HG03064 (cell line): Measurements from ENCODE around the gene BPHL.
"Not testable (repeated sequence)": the region's sequence is repeated elsewhere in the genome, so short reads cannot be mapped to it uniquely, and the experiment has no call there.

Experiments
- ATAC-seq: cut with Tn5 transposase; IDR thresholded peaks from one replicate; pipeline ENCODE4 v1.9.1; 2021; ENCODE audit warnings: low read depth; ENCODE audit not compliant: unreplicated experiment

Gene BPHL

DNA sequence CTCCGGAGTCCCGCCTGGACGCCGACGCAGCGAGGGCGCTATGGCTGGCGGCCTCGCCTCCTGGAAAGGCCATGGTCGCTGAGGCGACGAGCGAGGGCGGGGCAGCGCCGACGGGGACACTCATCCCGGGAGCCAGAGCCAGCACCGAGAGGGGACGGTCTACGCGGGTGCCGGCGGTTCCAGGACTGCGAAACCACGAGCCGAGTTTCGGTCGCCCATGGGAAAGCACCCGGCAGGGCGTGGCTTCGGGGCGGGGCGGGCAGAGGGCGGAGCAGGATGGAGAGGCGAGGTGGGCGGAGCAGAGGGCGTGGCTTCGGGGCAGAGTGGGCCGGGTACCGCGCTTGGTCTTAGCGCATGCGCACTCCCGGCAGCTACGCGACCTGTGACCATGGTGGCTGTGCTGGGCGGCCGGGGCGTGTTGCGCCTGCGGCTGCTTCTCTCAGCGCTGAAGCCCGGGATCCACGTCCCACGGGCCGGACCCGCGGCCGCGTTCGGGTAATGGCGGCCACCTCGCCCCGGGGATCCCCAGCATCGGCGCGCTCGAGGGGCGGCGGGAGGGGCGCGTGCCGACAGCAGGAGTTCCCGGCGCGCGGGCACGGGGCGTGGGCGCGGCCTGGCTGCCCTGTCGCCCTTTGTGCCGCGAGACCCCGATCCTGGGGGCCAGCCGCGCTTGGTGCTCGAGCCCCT is at the start of gene BPHL:
BPHL (plus strand) TSS at position 359 of the 687 bp plus-strand sequence; CDS start at position 389, 30 bp downstream.
- ATAC-seq = peak; percentile 91

DNA sequence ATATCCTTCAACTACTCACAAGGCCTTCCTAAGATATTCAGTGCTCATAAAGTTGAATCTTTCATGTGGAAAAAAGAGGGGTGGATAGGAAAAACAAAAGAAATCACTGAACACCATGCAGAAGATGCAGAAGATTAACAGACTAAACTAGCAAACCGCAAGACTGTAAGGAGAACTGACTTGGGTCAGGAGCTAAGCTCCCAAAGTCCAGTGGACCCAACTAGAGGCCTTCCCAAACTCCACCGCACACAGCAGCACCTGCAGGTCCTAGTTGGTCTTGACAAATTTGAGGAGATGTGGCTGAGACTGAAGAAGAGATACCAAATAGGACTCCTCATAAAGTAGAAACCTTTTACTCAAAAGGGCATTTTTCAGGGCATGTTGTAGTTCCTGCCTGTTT is 46.9 kb upstream of the BPHL start:
- ATAC-seq = no peak

DNA sequence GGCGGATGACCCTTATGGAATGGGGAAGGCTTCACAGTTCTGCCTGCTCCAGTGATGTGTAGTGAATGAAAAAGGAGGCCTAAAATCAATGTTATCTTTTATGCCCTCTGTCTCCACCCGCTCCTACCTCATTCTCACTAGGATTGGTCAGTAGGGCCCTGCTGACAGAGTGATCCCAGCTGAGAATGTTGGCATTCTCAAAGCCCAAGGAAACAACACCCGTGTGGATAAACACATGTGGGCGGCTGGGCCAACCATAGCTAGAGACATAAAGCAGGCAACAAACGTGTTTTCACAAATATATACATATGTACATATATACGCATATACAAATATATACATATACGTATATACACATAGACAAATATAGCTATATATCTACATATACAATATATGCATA is 45.7 kb upstream of the BPHL start:
- no peak for ATAC-seq

DNA sequence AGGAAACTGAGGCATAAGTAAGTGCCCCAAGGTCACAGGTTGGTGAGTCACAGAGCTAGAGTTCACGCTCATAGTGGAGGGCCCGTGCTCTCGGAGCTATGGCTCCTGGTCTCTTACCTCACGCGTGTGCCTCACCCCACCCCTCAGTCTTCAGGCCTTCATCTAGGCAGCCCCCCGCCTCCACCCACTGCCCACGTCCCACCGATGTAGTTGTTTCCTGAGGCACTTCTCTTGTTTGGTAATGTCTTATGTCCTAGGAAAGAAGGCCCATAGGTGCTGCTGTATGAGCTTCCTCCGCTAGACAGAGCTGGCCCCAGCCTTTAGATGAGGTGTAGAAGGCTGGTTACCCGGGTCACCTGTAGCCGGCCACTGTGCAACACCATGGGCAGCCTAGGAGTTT is 45.1 kb upstream of the BPHL start:
- no peak for ATAC-seq

DNA sequence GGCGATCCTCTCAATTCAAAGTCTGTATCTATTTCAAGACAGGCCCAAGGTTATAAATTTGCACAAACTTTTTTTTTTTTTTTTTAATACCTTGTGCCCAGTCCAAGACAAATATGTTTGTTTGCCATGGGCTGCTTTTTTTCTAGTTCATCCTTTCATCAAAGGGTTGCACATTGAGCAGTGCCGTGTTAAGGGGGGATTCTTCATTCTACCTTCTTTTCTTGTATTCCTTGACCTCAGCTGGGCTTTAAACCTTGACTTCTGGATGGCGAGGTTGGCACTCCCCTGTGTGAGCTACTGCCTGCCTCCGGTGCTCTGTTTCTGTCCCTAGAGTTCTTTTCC is 42.8 kb upstream of the BPHL start:
- no peak for ATAC-seq

DNA sequence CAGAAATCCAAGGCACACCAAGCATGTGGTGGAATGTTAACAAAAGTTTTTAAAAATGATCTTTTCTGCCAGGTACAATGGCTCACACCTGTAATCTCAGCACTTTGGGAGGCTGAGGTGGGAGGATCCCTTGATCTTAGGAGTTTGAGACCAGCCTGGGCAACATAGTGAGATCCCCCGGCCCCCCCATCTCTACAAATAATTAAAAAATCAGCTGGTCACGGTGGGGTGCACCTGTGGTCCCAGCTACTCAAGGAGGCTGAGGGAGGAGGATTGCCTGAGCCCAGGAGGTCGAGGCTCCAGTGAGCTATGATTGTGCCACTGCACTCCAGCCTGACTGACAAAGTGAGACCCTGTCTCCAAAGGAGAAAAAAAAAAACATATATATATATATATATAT is 42.2 kb upstream of the BPHL start:
- no peak for ATAC-seq

DNA sequence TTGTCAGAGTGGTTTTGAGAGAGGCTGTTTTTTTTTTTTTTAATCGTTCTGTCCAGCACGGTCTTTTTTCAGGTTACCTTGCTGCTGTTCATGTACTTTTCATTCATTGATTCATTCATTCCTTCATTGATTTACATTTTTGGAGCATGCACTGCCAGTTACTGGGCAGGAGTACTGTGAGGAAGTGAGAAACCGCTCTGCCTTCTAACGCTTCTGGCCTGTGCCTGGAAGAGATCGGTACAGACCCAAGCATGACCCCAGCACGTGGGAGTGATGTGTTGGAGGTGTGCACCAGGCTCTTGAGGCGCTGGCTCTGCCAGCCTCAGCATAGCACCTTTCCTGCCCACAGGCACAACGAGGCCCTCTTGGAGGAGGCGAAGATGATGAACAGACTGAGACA is 41.1 kb upstream of the BPHL start:
- no peak for ATAC-seq

DNA sequence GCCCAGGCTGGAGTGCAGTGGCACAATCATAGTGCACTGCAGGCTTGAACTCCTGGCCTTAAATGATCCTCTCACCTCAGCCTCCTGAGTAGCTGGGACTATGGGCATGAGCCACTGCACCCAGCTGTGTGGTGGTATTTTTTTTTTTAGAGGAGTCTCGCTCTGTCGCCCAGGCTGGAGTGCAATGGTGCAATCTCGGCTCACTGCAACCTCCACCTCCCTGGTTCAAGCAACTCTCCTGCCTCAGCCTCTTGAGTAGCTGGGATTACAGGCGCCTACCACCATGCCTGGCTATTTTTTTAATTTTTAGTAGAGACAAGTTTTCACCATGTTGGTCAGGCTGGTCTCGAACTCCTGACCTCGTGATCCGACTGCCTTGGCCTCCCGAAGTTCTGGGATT is 39.6 kb upstream of the BPHL start:
- ATAC-seq = not testable (repeated sequence)

DNA sequence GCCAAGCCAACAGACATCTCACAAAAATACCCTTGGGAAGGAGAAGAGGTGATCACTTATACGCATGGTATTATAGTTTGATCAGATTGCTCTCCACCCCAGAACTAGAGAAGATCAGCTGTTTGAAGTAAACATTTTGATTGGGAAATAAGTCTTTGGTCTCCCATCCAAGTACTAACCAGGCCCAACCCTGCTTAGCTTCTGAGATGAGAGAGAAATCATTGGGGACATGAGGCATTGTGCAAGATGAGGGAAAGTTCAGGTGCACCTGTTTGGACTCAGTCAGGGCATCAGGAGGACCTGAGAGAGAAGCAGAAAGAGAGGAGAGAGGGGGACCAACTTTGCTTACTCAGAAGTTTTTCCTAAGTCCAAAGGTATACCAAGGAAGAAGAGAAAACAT is 38.8 kb upstream of the BPHL start:
- no peak for ATAC-seq

DNA sequence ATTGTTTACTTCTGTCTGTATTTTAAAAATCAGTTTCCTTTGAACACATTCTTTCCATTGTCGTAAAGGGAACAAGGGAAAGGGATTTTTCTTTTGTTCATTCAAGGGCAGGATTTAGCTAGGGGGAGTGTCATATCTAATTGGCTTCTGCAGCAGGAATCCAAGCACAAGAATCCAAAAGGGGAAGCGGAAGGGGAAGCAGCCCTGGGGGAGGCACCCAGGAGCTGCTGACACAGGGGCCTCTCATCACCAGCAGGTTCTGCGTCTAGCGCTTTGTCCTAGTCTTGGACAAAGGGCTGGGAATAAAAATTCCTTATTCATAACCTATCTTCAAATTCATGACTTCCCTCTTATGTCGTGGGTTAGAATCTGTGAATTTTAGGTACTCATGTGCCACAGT is 36.6 kb upstream of the BPHL start:
- no peak for ATAC-seq

DNA sequence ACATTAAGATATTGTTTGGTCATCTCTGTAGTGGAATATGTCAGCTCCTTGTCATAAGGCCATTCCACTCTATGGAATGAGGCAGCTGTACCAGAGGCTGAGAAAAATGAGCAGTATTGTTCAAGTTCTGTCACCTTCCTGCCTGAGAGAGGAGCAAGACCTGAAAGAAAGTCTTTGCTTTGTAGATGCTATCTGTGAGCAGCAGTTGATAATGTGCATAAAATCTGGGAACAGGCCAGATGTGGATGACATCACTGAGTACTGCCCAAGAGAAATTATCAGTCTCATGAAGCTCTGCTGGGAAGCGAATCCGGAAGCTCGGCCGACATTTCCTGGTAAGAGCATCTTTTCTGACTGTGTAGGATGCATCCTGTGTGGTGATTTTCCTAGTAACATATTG is 33.4 kb upstream of the BPHL start:
- ATAC-seq = no peak

DNA sequence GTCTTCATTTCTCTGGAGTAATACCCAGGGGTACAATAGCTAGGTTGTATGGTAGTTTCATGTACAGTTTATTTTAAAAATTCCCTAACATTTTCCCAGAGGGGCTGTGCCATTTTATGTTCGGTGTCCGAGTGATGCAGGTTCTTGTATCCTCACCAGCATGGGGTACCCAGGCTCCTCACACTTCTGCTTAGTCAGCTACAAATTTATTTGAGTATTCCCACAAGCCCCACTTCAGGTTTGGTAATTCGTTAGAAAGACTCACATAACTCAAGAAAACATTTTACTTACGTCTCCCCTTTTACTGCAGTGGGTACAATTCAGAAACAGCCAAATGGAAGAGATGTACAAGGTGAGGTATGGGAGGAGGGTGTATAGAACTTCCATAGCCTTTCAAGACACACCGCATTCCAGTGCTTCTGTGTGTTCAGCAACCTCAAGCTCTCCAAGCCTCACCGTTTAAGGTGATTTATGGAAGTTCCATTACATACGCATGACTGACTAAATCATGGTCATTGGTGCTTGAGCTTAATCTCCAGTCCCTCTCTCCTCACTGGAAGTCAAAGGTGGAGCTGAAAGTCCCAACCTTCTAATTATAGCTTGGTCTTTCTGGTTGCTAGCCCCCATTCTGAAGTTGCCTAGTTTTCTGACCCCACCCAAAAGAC is 32.1 kb upstream of the BPHL start:
- no peak for ATAC-seq

DNA sequence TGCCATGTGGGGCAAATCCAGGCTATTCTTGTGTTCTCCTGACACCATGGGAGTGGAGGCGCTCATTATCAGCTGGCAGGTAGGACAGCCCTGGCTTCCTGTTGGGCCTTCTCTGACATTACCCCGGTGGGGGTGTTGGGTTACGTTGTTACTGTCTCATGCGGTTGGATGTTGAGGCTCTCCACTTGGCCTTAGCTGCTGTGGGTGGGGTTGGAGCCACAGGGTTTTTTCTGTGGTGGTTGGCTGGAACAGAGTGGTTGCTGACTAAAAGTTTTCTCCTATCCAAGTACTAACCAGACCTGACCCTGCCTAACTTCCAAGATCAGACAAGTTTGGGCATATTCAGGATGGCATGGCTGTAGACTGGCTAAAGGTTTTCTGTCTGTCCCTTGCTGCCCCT is 30.1 kb upstream of the BPHL start:
- ATAC-seq = no peak

DNA sequence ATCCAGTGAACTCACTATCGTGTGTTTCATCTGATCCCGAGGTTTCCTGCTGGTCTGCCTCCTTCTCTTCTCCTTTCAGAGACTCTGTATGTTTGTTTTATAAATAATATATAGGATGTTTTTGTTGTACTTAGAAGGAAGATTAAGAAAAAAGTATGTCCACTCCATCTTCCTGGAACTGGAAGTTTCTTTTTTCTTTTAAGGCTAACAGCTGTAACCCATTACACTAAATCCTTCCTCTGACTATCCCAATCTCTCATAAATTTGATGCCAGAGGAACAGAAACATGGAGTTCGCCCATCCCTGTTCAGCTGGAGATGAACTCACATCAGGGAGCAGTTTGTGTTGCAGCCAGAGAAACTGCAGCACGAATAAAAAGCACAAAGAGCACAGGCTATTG is 29.5 kb upstream of the BPHL start:
- ATAC-seq = no peak

DNA sequence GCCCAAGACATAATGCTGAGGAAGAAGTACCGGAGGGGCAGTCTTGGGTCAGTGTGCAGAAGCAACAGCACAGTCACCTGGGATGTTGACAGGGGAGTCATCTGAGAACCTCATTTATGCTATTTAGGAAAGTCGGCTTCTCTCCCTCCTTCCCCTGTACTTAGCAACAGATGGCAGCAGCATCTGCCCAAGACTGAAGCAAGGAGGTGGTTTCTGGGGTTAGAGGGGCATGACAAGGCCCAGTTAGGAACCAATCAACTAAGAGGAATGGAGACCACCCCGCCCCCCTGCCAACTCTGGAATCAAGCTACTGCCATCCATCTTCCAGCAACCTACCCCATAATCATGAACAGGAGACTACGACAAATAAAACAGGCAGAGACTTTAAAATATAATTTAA is 28.5 kb upstream of the BPHL start:
- ATAC-seq = no peak

DNA sequence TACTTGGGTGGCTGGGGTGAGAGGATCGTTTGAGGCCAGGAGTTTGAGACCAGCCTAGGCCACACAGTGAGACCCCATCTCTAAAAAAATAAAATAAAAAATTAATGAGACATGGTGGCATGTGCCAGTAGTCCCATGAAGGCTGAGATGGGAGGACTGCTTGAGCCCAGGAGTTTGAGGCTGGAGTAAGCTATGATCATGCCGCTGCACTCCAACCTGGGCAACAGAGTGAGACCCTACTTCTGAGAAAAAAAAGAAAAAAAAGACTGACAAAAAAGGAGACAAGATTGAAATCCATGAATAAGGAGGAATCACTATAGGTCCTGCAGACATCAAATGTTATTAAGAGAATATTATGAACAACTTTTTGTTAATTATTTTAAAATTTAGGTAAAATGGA is 23.7 kb upstream of the BPHL start:
- ATAC-seq = no peak

DNA sequence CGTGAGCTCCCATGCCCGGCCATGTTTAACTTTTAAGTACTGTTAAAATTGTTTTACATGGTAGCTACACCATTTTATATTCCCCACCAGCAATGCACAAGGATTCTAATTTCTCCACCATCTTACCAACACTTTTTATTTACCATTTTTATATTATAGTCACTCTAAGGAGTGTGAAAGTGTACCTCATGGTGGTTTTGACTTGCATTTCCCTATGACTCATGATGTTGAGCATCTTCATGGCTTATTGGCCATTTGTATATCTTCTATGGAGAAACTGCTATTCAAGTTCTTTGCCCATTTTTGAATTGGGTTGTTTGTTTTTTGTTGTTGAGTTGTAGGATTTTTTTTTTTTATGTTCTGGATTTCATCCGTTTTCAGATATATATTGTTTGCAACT is 15.6 kb upstream of the BPHL start:
- no peak for ATAC-seq

DNA sequence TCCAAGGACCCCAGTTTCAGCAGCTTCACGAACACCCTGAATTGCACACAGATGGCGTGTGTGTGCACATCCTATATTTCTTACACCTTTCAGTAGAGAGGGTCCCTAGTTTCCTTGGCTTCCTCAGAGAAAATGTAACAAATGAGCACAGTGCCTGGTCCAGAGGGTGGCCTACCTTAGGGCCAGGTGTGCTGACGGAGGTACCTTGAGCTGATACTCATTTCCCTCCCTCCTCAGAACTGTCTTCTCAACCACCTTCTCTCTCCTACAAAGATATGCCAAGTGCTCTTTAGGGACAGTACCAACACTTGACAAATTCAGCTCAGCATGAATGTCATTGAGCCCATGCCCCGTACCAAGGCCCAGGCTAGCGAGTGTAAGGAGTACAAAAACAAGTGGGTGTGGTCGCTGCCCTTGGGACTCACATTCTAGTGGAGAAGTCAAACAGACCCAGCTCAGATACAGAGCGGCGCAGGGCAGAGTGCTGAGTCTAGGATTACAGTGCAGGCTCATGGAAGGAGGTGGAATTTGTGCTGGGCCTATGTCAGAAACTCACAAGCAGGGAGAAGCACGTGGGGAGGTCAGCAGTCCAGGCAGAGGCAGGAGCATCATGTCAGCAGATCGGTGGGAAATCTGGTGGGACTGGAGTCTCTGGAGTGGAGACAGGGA is 9.6 kb upstream of the BPHL start:
- no peak for ATAC-seq

DNA sequence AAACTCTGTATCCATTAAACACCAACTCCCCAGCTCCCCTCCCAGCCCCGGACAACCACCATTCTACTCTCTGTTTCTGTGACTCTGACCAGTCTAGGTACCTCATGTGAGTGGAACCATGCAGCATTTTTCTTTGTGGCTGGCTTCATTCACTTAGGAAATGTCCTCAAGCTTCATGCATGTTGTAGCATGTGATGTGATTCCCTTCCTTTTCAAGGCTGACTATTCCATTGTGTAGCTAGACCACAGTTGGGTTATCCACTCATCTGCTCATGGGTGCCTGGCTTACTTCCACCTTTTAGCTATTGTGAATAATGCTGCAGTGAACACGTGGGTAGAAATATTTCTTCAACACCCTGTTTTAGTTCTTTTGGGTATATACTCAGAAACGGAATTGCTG is 8.8 kb upstream of the BPHL start:
- ATAC-seq = no peak

DNA sequence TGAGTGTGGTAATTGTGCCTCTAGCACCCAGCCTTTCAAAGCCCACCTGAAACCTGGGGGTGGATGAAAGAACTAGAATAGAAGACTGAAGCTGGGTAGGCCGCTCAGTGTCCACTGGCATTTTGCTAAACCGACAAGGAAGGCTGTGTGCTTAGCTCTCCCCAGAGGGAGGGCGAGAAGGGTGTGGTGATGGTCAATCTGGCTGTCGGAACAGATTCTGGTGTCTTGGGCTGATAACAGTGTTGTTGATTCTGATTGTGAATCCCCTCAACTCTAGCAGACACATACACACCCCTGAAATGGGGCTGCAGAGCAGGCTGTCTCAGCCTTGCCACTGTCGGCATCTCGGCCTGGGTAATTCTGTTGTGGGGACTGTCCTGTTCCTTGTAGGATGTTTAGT is 4.1 kb upstream of the BPHL start:
- ATAC-seq = no peak

DNA sequence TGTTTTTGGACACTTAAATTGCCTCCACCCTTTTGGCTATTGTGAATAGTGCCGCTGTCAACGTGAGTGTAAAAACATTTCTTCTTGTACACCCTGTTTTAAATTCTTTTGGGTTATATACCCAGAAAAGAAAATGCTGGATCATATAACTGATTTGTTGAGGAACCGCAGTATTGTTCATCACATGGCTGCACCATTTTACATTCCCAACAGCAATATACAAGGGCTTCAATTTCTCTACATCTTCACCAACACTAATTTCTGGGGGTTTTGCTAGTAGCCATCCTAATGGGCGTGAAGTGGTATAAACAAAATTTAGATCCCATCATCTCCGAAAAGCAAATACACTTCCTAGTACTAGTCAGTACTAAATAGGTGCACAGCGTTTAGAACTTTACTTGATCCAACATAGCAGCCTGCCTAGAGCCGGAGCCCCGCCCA is 579 bp upstream of the BPHL start:
- ATAC-seq = peak; percentile 1
